Measurements from ENCODE around the gene ENPP7. TPM values are rescaled to one million over a fixed set of nuclear protein-coding genes. Genes with fewer than 3 reads are reported as not detected.

The ENPP7 gene
- total RNA-seq, 1 experiment from 2014 or later, result not detected

- Histone ChIP-seq H3K4me1 (ENCODE audit: control insufficient read depth in 1 of 2, insufficient read depth in 2 of 2, low read length in 2 of 2) (peaks cover 24 to 35% of the 10 kb centered on the region in 2 experiments), H3K9me3 (ENCODE audit: control insufficient read depth in 1 of 2, insufficient read depth in 1 of 2, low read depth in 1 of 2, low read length in 2 of 2) (no peaks in the 10 kb centered on the region), H3K9me2 (ENCODE audit: insufficient read depth) (no peaks in the 10 kb centered on the region), H3K27me3 (ENCODE audit: insufficient read depth, low read length) (no peaks in the 10 kb centered on the region), H3K79me2 (ENCODE audit: insufficient read depth, low read length) (peaks cover 18% of the 10 kb centered on the region; the same call in 1 of the 2 replicates), H3K9ac (ENCODE audit: low read length) (no peak overlapping the region), H2AFZ (ENCODE audit: low read depth, low read length, poor library complexity, severe bottlenecking) (no peak overlapping the region), H3K4me3 (replicated peaks in 1 of 2; ENCODE audit: low read depth in 1 of 2, low read length in 2 of 2) (no peak overlapping the region), H3K36me3 (ENCODE audit: control insufficient read depth in 1 of 2, insufficient read depth in 2 of 2, low read length in 2 of 2) (peaks cover 10 to 18% of the 10 kb centered on the region in 2 experiments; a peak in 2 of 4 replicates), H3K27ac (ENCODE audit: low read depth, low read length) (no peak overlapping the region), H4K20me1 (ENCODE audit: insufficient read depth) (no peaks in the 10 kb centered on the region), H3K4me2 (ENCODE audit: low read length) (no peak overlapping the region)
- ChIA-PET RAD21 (ENCODE audit: low non-redundant PET in 1 of 2, low total read pairs in 2 of 2, uncharacterized antibody in 2 of 2, unreplicated experiment in 2 of 2) (no interaction called here), POLR2A (no interaction called here), CTCF (interaction anchor here (1.3 kb wide), 1 partner anchor 48 kb away, joined by 3 read pairs; the partner anchor contains the start of gene CBX4)
- no peak for ATAC-seq
- TF ChIP-seq TCF7L2 (IDR thresholded peaks at IDR 0.05; ENCODE audit: borderline replicate concordance, extremely low read depth, insufficient read depth, insufficient read length) (no peak), CEBPB (IDR thresholded peaks at IDR 0.05; ENCODE audit: low read depth) (no peak), ZFX (IDR thresholded peaks at IDR 0.05) (no peak), ZNF274 (IDR thresholded peaks at IDR 0.05; ENCODE audit: low read depth, low read length) (no peak), JUND (IDR thresholded peaks at IDR 0.05) (no peak), EGR1 (IDR thresholded peaks at IDR 0.05; ENCODE audit: low read depth) (no peak), EZH2 (IDR thresholded peaks at IDR 0.05) (no peak)
- intact Hi-C loops (cut with micrococcal nuclease), result loop anchor here (2.0 kb wide), 1 partner anchor 43 kb away; no protein-coding TSS in a partner anchor
- no TSS peak for BruUV-seq (replicated peaks)
- no peak for DNase-seq (ENCODE audit: low read depth, low spot score)
These were observed 61.0 kb downstream of the ENPP7 start for GRCh38 chr17:79791735-79792161.

Small RNA genes lying within 50 kb of the gene (microRNA-seq; reads per million reads assigned to microRNA genes)
- gene MIR4739 (ENCODE audit: borderline number of aligned reads), result not detected

Other genes with a start within 250 kb of the ENPP7 start
- gene RBFOX3, start 119.9 kb upstream of the ENPP7 start, total RNA-seq (2021; ENCODE audit: unreplicated experiment), result not detected
- 28.3 TPM for gene CBX2, start 47.2 kb downstream of the ENPP7 start, total RNA-seq (2021; ENCODE audit: unreplicated experiment)
- 29.0 TPM for gene CBX8, start 66.1 kb downstream of the ENPP7 start, total RNA-seq (2021; ENCODE audit: unreplicated experiment)
- 60.9 TPM for gene CBX4, start 108.5 kb downstream of the ENPP7 start, total RNA-seq (2021; ENCODE audit: unreplicated experiment)